HUES64 (cell line): Measurements from ENCODE around the gene SMIM45.

Experiments used
- H3K27ac ChIP-seq: 2 replicates; pipeline ENCODE4 v1.7.0; 2013; ENCODE audit warnings: low read depth, low read length, inconsistent platforms
- H3K27me3 ChIP-seq: 2 replicates; pipeline ENCODE4 v1.6.1; 2013; ENCODE audit warnings: mild to moderate bottlenecking, low read length; ENCODE audit not compliant: insufficient read depth
- H3K36me3 ChIP-seq: 2 replicates; pipeline ENCODE4 v1.6.1; 2013; ENCODE audit warnings: mild to moderate bottlenecking, low read length; ENCODE audit not compliant: insufficient read depth
- H3K4me1 ChIP-seq: 2 replicates; pipeline ENCODE4 v1.6.1; 2013; ENCODE audit warnings: mild to moderate bottlenecking, low read length, moderate library complexity; ENCODE audit not compliant: insufficient read depth
- H3K4me3 ChIP-seq: 2 replicates; pipeline ENCODE4 v1.5.1; 2013; ENCODE audit warnings: mild to moderate bottlenecking, low read length, moderate library complexity
- H3K9ac ChIP-seq: 2 replicates; pipeline ENCODE4 v1.6.1; 2013; ENCODE audit warnings: mild to moderate bottlenecking, low read depth, low read length
- H3K9me3 ChIP-seq: 2 replicates; pipeline ENCODE4 v1.6.1; 2013; ENCODE audit warnings: low read depth, low read length; ENCODE audit not compliant: insufficient read depth
- WGBS: fragments of 150-250, 120-280 bp; methylation state at CpG from one replicate; pipeline ENCODE4 v1.1.7; 2013; ENCODE audit warnings: missing lambda C conversion rate; 5-methylcytosine and 5-hydroxymethylcytosine counted together

SMIM45 gene

GRCh38 chr22:41928593-41929417, 23.1 kb upstream of the SMIM45 start:
- WGBS = 67% methylated on average over 14 of the region's 14 CpGs
- Histone ChIP-seq H3K27me3 (peaks cover 39% of the 10 kb centered on the region), H3K36me3 (no peaks in the 10 kb centered on the region), H3K9ac (no peak overlapping the region), H3K9me3 (no peaks in the 10 kb centered on the region), H3K4me1 (peaks cover 9% of the 10 kb centered on the region; the same call in 1 of the 2 replicates), H3K4me3 (no peak overlapping the region), H3K27ac (no peak overlapping the region)

- Histone ChIP-seq H3K27ac (no peak overlapping the region), H3K4me3 (no peak overlapping the region), H3K36me3 (peaks cover 4% of the 10 kb centered on the region; the same call in 1 of the 2 replicates), H3K4me1 (peaks cover 9% of the 10 kb centered on the region; the same call in 1 of the 2 replicates), H3K27me3 (peaks cover 36% of the 10 kb centered on the region), H3K9ac (no peak overlapping the region), H3K9me3 (no peaks in the 10 kb centered on the region)
- 76% methylated on average over 8 of the region's 8 CpGs for WGBS
These were observed 22.5 kb upstream of the SMIM45 start for GRCh38 chr22:41929418-41929810.

- WGBS = 82% methylated on average over 10 of the region's 10 CpGs
- Histone ChIP-seq H3K36me3 (peaks cover 10% of the 10 kb centered on the region; the same call in 1 of the 2 replicates), H3K9ac (peak overlapping the region; percentile 38; the same call in 1 of the 2 replicates), H3K27me3 (peaks cover 14% of the 10 kb centered on the region), H3K27ac (no peak overlapping the region), H3K9me3 (no peaks in the 10 kb centered on the region), H3K4me3 (no peak overlapping the region), H3K4me1 (peaks cover 4% of the 10 kb centered on the region; the same call in 1 of the 2 replicates)
These were observed 20.2 kb upstream of the SMIM45 start for GRCh38 chr22:41931701-41932269.

DNA sequence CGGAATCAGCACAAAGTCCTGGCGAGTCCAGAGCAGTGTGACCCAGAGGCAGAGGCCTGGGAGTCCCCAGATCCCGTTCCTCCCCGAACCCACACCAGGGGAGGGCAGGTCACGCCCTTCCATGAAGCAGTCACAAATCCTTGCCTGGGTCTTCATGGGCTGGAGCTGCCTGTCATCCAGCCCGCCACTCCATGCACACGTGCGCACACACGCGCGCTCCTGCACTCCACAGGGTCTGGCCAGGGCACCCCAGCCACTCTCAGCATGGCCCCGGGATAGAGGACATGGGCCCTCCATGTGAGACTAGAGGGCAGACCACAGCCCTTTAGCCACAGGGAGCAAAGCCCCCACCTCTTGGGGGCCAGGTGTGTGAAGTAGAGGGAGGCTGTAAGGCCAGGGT, 19.6 kb upstream of the SMIM45 start:
- Histone ChIP-seq H3K27me3 (peaks cover 9% of the 10 kb centered on the region), H3K9me3 (no peaks in the 10 kb centered on the region), H3K4me3 (no peak overlapping the region), H3K27ac (no peak overlapping the region), H3K9ac (no peak overlapping the region), H3K36me3 (peaks cover 15% of the 10 kb centered on the region), H3K4me1 (peaks cover 4% of the 10 kb centered on the region; the same call in 1 of the 2 replicates)
- WGBS = 93% methylated on average over 12 of the region's 12 CpGs

DNA sequence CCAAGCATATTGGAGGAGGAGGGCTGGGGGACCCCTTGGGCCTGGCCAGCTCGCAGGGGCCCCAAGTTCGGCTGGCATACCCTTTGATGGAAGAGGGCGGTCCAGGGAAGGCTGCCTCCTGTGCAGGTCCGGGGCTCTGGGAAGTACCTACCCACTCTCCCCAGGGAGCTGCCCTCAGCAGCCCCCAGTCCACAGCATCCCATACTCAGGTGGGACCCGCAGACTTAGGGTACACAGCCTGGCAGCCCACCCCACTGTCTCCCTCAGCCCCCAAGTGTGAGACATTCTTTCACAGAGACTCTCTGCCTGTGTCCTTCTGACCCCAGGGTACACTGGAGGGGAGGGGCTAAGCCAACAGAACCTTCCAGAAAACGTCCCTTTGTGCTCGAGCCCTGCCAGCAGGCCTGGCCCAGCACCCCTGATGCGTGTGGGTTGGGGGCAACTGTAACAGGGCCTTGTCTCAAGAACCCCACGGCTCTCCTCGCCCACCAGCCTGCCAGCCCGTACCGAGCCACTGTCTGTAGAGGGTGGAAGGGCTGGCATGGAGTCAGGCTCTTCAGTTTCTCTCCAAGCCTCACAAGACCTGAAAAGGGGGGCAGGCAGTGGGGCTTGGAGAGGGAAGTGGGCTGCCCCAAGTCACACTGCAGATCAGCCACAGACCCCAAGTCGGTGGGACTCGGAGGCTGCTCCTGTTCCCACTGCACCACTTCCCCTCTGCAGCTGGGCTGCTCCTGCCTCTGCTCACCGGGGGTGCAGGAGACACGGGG, 18.4 kb upstream of the SMIM45 start:
- WGBS = 85% methylated on average over 16 of the region's 16 CpGs
- Histone ChIP-seq H3K27me3 (no peaks in the 10 kb centered on the region; the same call in 1 of the 2 replicates), H3K27ac (no peak overlapping the region), H3K4me3 (no peak overlapping the region), H3K9me3 (no peaks in the 10 kb centered on the region), H3K9ac (no peak overlapping the region), H3K4me1 (no peaks in the 10 kb centered on the region), H3K36me3 (peaks cover 23% of the 10 kb centered on the region)

DNA sequence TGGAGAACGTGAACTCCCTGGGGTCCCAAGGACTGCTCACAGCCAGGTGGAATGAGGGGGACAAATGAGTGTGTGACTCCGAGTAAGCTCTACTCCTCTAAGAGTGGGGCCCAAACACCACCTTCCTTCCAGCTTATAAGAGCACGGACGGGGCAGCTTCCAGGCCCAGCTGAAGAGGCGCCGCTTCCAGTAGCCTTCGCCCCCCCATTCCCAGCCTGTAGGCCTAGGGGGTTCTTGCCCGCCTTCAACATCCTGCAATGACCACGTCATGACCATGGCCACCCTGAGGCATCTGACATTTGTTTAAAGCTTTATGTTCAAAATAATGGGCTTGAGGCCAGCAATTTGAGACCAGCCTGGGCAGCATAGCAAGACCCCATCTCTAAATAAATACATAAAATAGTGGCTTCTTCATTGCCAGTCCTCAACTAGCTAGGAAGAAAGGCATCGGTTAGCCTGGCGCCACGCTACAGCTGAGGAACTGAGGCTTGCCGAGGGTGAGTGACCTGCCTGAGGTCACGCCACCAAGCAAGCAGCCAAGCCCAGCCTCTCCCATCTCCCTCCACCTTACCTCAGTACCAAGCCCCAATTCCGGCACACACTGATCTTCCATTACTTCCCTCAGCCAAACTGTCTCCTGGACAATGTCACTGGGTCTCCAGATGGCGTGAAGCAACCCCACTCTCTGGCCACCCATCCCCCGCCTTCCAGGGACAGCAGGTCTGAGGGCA, 17.5 kb upstream of the SMIM45 start:
- no peaks in the 10 kb centered on the region for H3K9me3 ChIP-seq
- H3K36me3 ChIP-seq = peaks cover 32% of the 10 kb centered on the region
- H3K4me3 ChIP-seq = no peak overlapping the region
- 92% methylated on average over 17 of the region's 17 CpGs for WGBS
- H3K9ac ChIP-seq = no peak overlapping the region
- no peak overlapping the region for H3K27ac ChIP-seq
- no peaks in the 10 kb centered on the region for H3K27me3 ChIP-seq
- no peaks in the 10 kb centered on the region for H3K4me1 ChIP-seq

- Histone ChIP-seq H3K27me3 (no peaks in the 10 kb centered on the region), H3K4me1 (no peaks in the 10 kb centered on the region), H3K9ac (no peak overlapping the region), H3K36me3 (peaks cover 33% of the 10 kb centered on the region), H3K4me3 (no peak overlapping the region), H3K9me3 (no peaks in the 10 kb centered on the region), H3K27ac (no peak overlapping the region)
- WGBS = 85% methylated on average over 4 of the region's 4 CpGs
These were observed 17.0 kb upstream of the SMIM45 start for GRCh38 chr22:41935015-41935351.

DNA sequence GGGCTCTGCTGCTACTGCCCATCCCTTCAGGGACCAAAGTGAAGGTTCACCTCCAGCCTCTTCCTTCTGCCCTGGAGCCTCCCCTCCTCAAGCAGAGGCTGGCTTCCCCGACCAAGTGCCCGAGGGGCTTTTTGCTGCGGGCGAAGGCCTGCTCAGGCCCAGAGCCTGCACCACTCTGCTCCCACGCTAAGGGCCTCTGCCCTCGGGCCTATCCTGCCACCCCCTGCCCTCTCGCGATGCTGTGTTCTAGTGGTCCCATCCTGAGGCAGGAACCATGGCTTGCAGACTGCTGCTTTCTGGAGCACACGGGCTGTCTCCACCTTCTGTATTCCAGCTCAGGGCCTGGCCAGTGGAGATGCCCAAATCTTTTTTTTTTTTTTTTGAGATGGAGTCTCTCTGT, 16.4 kb upstream of the SMIM45 start:
- H3K27ac ChIP-seq = no peak overlapping the region
- H3K9ac ChIP-seq = no peak overlapping the region
- H3K4me1 ChIP-seq = no peaks in the 10 kb centered on the region
- no peaks in the 10 kb centered on the region for H3K27me3 ChIP-seq
- H3K36me3 ChIP-seq = peaks cover 39% of the 10 kb centered on the region
- H3K4me3 ChIP-seq = no peak overlapping the region
- WGBS = 91% methylated on average over 9 of the region's 9 CpGs
- H3K9me3 ChIP-seq = no peaks in the 10 kb centered on the region

- no peaks in the 10 kb centered on the region for H3K27me3 ChIP-seq
- peaks cover 50% of the 10 kb centered on the region for H3K36me3 ChIP-seq
- no peak overlapping the region for H3K27ac ChIP-seq
- WGBS = 93% methylated on average over 2 of the region's 2 CpGs
- no peaks in the 10 kb centered on the region for H3K9me3 ChIP-seq
- H3K4me3 ChIP-seq = no peak overlapping the region
- no peak overlapping the region for H3K9ac ChIP-seq
- H3K4me1 ChIP-seq = no peaks in the 10 kb centered on the region
These were observed 15.1 kb upstream of the SMIM45 start for GRCh38 chr22:41936894-41937169.

DNA sequence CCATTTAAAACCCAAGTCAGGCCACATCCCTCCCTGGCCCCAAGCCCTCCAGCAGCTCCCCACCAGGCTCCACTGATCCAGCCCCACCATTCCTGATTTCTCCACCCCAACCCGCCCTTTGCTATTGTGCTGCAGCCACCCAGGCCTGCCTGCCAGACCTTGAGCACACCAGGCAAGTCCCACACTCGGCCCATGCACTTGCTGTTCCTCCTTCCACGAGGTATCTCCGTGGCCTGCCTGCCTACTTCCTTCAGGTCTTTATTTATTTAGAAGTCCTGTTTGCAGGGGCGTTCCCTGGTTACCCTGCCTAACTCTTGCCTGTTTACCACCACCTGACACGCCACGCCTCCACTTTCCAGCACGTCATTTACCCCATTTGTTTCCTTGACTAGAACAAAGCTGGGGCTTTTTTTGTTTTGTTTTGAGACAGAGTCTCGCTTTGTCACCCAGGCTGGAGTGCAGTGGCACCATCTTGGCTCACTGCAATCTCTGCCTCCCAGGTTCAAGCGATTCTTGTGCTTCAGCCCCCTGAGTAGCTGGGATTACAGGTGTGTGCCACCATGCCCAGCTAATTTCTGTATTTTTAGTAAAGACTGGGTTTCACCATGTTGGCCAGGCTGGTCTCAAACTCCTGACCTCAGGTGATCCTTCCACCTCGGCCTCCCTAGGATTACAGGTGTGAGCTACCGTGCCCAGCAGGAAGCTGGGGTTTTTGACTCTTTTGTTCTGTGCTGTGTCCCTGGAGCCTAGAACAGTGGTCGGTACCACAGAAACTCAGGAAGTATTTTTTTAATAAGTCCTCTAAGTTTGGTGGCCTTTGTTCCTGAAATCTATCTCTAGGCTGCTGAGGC, 11.7 kb upstream of the SMIM45 start:
- Histone ChIP-seq H3K36me3 (peaks cover 73% of the 10 kb centered on the region), H3K4me1 (no peaks in the 10 kb centered on the region), H3K27me3 (no peaks in the 10 kb centered on the region), H3K9ac (no peak overlapping the region), H3K9me3 (no peaks in the 10 kb centered on the region), H3K4me3 (no peak overlapping the region), H3K27ac (no peak overlapping the region)
- 84% methylated on average over 13 of the region's 13 CpGs for WGBS
